IPS DF 19.7 (cell line): Measurements from ENCODE around the gene PLAGL1.
"Not testable (repeated sequence)": the region's sequence is repeated elsewhere in the genome, so short reads cannot be mapped to it uniquely, and the experiment has no call there.

Experiments used
- DNase-seq: peaks from one replicate; pipeline ENCODE4 v3.0.0-alpha.2; 2013; ENCODE audit warnings: low read depth, low spot score

The PLAGL1 gene

GRCh38 chr6:144009628-144010027 lies 1.6 kb upstream of the PLAGL1 start:
- not testable (repeated sequence) for DNase-seq

- no peak for DNase-seq
Observed at GRCh38 chr6:144008846-144009245, 787 bp upstream of the PLAGL1 start.

DNA sequence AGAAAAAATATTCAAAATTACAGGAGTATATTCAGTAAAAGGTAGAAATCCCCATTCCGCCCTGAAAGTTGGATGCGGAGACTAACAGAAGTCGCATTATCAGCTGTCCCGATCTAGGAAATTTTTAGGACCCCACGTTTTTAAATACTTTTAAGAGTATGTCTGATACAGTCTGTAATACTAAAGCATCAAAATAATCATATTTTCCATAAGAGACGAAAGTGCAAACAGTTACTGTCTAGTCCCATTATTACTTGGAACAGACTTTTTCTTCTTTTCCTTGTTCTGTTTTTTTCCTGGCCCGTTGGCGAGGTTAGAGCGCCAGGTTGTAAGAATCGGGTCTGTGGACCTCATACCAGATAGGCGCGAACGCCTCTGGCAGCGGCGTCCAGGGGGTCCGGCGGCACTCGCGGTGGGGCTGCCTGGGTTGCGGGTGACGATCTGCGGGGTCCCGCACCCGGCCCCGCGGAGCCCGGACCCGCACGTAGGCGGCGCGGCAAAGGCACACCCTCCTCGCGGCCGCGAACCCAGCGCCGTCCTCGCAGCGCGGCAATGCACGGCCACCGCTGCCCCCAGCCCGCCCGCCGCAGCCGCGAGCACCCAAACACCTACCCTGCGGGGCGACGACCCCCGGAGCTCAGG lies 460 bp downstream of the PLAGL1 start:
- no peak for DNase-seq

DNA sequence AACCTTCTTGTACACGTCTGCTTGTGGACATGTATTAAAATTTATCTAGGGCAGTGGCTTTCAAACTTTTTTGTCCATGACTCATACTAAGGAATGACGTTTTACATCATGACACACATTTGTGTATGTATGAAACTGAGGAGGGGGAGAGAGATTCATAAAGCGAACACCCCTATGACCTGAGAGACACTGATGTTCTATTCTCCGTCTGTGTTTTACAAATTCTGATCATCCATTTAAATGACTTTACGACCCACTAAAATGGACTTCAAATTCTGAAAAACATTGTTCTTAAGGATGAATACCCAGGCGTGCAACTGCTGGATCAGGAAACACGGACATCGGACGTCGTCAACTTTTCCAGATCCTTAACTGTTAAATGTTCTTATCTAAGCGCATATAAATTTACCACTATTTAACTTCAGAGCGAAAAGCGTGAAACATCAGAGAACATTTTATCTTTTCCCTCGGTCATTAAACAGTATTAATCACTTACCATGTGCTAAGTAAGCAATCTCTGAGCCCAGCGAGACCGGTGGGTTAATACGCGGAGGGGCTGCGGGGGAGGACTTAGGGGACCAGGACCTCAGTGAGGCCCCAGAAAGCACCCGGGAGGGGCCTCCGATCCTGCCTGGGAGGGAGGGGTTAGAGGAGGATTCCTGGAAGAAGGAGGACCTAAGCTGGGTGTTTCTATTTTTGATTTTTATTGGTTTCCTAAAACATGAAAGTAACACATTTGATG lies 1.2 kb downstream of the PLAGL1 start:
- DNase-seq: no peak

DNA sequence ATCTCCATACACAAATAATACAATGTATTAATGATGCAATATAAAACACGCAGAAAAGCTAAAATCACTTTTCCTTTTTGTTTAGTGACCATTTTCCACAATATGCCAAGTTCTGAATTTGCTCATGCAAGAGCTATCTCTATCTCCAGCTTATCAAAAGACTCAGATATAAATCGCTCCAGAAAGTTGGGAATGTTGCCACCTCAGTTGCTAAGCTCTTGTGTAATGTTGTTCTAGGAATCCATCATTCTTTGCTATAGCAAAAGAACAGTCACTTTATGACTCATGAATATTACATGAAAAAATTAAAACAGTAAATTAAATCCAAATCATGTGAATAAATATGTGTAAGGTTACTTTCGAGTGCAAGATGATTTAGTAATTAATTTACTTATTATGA lies 8.7 kb downstream of the PLAGL1 start:
- no peak for DNase-seq

- no peak for DNase-seq
Observed at GRCh38 chr6:143998686-143999085, 9.4 kb downstream of the PLAGL1 start.

GRCh38 chr6:143993965-143994646 lies 14.0 kb downstream of the PLAGL1 start:
- no peak for DNase-seq

DNA sequence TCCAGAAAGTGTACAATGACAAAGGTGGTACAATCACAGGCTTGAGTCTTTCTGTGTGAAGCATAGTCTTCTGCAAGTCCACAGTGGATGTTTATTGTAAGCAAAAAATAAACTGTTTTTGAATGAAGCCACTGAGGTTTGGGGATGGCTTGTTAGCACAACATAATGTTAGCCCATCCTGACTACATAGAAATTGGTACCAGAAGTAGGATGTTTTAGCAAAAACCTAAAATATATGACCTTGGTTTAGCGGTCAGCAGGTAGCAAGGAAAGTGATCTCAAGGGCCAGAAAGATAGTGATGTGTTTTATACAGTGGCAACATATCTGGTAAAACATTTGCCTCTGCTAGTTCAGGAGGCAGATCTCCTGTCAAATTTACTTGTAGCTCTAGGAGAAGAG lies 15.8 kb downstream of the PLAGL1 start:
- no peak for DNase-seq

- no peak for DNase-seq
Observed at GRCh38 chr6:143986463-143987065, 21.5 kb downstream of the PLAGL1 start.

GRCh38 chr6:143984666-143985065 lies 23.4 kb downstream of the PLAGL1 start:
- no peak for DNase-seq

- DNase-seq: no peak
Observed at GRCh38 chr6:143982968-143983367, 25.1 kb downstream of the PLAGL1 start.

- DNase-seq: no peak
Observed at GRCh38 chr6:143980921-143981320, 27.1 kb downstream of the PLAGL1 start.

GRCh38 chr6:143976806-143977349 lies 31.2 kb downstream of the PLAGL1 start:
- no peak for DNase-seq

GRCh38 chr6:143974089-143974488 lies 34.0 kb downstream of the PLAGL1 start:
- DNase-seq: no peak

- peak; percentile 95 for DNase-seq
Observed at GRCh38 chr6:143973097-143973966, 34.7 kb downstream of the PLAGL1 start.

DNA sequence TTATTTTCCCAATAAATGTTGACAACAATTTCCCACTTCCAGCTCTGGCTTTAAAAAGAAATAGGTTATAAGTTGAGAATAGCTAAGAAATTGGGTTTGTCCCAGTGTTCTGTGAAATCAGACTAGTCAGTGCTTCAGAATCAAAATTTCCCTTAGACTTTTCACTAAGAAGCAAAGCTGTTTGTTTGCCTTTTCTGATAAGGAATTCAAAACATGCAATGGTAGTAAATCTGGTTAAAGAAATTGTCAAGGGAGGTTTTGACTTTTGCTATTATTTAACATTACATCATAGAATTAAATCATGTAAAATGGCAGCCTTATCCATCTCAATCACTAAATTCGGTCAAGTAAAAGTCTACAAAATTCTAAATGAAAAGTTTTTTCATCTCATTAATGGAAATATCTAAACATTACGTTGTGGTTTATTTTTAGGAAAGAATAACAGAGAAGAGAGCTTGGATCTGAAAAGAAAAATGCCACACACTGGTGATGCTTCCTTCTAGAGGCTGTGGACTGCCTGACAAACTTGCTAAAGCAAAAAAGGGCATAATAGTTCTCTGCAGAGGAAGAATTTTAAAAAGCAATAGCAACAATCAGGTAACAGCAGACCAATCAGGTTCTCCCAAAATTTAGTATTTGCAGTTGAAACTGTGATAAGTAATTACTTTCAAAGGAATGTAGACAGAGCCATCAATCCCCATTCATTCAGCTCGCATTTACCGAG lies 36.4 kb downstream of the PLAGL1 start:
- no peak for DNase-seq

DNA sequence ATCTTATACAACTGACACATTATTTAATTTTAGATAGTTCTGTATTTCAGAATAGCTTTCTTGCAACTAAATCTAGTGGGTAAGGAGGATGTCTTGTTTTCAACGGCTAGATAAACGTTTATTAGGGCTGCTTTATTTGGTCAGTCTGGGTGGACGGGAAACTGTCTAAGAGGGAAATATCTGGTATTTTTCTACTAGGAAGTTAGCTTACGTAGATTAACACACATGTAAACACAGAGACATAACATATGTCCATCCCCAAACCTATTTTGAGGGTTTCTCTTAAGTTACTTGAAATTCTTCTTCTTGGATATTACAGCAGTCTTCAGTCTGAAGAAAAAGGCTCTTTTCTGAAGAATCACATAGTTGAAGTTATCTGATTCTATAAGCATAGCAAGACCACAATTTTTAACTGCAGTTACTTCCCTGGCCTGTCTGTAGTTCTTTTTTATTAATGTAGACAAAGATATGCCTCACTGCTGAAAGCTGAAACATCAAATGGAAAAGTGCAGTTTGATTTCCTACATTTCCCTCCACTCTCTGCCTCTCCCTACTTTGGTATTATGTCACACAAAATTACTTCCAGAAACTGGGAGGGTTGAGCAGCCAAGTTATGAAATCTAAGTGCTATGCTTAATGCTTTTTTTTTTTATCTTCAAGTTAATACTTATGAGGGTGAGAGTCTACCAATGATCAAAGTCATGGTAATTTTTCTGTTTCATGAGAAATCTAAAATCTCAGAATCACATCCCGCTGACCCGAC lies 37.4 kb downstream of the PLAGL1 start:
- DNase-seq: no peak

DNA sequence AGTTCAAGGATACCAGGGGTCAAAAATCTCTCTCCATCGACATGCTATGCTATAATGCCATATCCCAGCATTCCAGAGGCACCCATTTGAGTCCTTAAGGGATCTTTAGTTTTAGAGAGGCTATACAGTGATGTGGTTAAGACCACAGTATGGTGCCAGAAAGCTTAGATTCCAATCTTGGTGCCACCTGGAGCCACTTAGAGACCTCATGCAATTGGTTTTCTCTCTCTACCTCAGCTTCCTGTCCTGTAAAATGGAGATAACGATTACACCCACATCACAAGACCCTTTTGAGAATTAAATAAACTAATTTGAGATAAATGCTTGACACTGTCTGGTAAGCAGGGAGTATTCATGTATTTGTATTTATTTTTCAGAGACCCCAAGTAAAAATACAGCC lies 39.0 kb downstream of the PLAGL1 start:
- no peak for DNase-seq

DNA sequence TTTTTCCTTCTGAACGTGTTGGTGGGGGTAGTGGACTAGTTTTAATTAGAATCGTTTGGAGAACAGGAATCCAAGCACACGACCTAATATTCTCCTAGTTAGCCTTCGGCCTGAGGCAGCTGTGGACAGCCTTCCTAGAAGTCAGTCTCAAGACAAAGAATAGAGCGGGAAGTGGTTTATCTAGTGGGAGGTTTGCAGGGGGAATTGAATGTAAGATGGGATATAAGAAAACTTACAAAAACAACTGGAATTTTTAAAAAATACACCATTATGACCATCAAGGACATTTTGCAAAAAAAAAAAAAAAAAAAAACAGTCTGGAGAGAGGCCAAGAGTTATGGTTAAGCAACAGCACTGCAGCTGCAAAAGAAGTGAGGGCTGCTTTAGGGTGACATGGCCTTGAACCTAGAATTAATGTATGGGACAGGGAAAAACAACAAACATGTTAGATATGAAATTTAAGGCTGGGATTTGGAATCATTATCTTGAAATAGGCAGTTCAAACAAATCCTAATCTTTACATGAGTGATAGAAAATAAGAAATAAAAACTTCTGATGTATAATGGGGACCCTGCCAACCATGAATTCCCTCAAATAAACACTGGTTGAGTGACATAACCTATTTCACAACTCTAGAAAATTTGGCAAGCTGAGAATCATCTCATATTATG lies 40.2 kb downstream of the PLAGL1 start:
- no peak for DNase-seq
